ENCODE results near the gene SLC25A20.

GRCh38 chr3:48897460-48898376 lies 964 bp downstream of the SLC25A20 start:
- TF ChIP-seq POLR2AphosphoS5 (IDR thresholded peaks at IDR 0.05) = no peak
- TF ChIP-seq, protein P1, sequence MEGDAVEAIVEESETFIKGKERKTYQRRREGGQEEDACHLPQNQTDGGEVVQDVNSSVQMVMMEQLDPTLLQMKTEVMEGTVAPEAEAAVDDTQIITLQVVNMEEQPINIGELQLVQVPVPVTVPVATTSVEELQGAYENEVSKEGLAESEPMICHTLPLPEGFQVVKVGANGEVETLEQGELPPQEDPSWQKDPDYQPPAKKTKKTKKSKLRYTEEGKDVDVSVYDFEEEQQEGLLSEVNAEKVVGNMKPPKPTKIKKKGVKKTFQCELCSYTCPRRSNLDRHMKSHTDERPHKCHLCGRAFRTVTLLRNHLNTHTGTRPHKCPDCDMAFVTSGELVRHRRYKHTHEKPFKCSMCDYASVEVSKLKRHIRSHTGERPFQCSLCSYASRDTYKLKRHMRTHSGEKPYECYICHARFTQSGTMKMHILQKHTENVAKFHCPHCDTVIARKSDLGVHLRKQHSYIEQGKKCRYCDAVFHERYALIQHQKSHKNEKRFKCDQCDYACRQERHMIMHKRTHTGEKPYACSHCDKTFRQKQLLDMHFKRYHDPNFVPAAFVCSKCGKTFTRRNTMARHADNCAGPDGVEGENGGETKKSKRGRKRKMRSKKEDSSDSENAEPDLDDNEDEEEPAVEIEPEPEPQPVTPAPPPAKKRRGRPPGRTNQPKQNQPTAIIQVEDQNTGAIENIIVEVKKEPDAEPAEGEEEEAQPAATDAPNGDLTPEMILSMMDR (IDR thresholded peaks at IDR 0.05; ENCODE audit: poor library complexity, severe bottlenecking) = no peak
- TF ChIP-seq RAD21 (conservative IDR thresholded peaks at IDR 0.05) = no peak
